Activated CD8-positive, alpha-beta memory T cell treated with anti-CD3 and anti-CD28 coated beads for 36 hours (primary cell): Measurements from ENCODE around the gene CCDC117. TPM values are rescaled to one million over a fixed set of nuclear protein-coding genes. Genes with fewer than 3 reads are reported as not detected.

ENCODE experiments used
- total RNA-seq, 2 experiments: library from RNA; stranded (reverse); gene quantifications; one replicate each; pipeline ENCODE4 v1.2.3, GENCODE V29; 2021

Gene CCDC117
- total RNA-seq, 2 experiments from 2014 or later: 23.5 to 25.8 TPM

Other genes with a start within 250 kb of the CCDC117 start
- under 1 TPM; 0.67 to 0.72 TPM for gene TTC28, start 92.9 kb upstream of the CCDC117 start, total RNA-seq
- 1 to 10 TPM; 7.0 to 8.6 TPM for gene CHEK2, start 30.9 kb upstream of the CCDC117 start, total RNA-seq
- 10 to 100 TPM; 12.9 to 13.3 TPM for gene HSCB, start 30.7 kb upstream of the CCDC117 start, total RNA-seq
- gene XBP1, start 27.9 kb downstream of the CCDC117 start, total RNA-seq: 10 to 100 TPM; 86.1 to 87.0 TPM
- gene ZNRF3, start 110.9 kb downstream of the CCDC117 start, total RNA-seq: 1 to 10 TPM; 1.5 TPM